Endothelial cell of umbilical vein (primary cell): ENCODE data around the gene ELANE.

Experiments used
- EZH2 ChIP-seq: IDR thresholded peaks from 2 replicates; pipeline ENCODE4 v1.6.1; 2012; ENCODE audit warnings: borderline replicate concordance, low read depth, mild to moderate bottlenecking, moderate library complexity, low read length, inconsistent platforms; ENCODE audit not compliant: severe bottlenecking
- POLR2AphosphoS5 ChIP-seq: IDR thresholded peaks from 2 replicates; pipeline ENCODE4 v1.6.1; 2012; ENCODE audit warnings: low read depth, mild to moderate bottlenecking, control low read depth, low read length, moderate library complexity; ENCODE audit not compliant: insufficient read depth
- TF ChIP-seq, protein P1 (sequence below), 2 donors: IDR thresholded peaks; 1 replicate in 1 of 2; 2 replicates in 1 of 2; pipeline ENCODE4 v1.5.1; 2011; ENCODE audit warnings: low read length in 2 of 2, mild to moderate bottlenecking in 2 of 2, moderate library complexity in 2 of 2, control low read depth in 1 of 2, inconsistent platforms in 1 of 2, low read depth in 1 of 2; ENCODE audit not compliant: insufficient read depth in 1 of 2; ENCODE audit errors: extremely low read depth in 1 of 2

GRCh38 chr19:871446-872265, 19.6 kb downstream of the ELANE start:
- TF ChIP-seq, protein P1, sequence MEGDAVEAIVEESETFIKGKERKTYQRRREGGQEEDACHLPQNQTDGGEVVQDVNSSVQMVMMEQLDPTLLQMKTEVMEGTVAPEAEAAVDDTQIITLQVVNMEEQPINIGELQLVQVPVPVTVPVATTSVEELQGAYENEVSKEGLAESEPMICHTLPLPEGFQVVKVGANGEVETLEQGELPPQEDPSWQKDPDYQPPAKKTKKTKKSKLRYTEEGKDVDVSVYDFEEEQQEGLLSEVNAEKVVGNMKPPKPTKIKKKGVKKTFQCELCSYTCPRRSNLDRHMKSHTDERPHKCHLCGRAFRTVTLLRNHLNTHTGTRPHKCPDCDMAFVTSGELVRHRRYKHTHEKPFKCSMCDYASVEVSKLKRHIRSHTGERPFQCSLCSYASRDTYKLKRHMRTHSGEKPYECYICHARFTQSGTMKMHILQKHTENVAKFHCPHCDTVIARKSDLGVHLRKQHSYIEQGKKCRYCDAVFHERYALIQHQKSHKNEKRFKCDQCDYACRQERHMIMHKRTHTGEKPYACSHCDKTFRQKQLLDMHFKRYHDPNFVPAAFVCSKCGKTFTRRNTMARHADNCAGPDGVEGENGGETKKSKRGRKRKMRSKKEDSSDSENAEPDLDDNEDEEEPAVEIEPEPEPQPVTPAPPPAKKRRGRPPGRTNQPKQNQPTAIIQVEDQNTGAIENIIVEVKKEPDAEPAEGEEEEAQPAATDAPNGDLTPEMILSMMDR (IDR thresholded peaks at IDR 0.05; ENCODE audit: extremely low read depth in 1 of 2, insufficient read depth in 1 of 2, low read depth in 1 of 2, low read length in 2 of 2), result no peak
- TF ChIP-seq POLR2AphosphoS5 (no peak), EZH2 (no peak)
